Neuronal stem cell (in vitro differentiated cells): ENCODE measurements around the gene KRT27.

Source experiments
- DNase-seq: peaks from one replicate; pipeline ENCODE4 v3.0.0-alpha.2; 2013; ENCODE audit warnings: low spot score
- H2AFZ ChIP-seq: one replicate; pipeline ENCODE4 v1.6.1; 2013; ENCODE audit warnings: mild to moderate bottlenecking, low read length, inconsistent platforms
- H2AK5ac ChIP-seq: 2 replicates; pipeline ENCODE4 v1.6.1; 2013; ENCODE audit warnings: low read depth, mild to moderate bottlenecking, inconsistent platforms, low read length, moderate library complexity, mixed read lengths
- H2BK120ac ChIP-seq: 2 replicates; pipeline ENCODE4 v1.6.1; 2013; ENCODE audit warnings: low read depth, mild to moderate bottlenecking, inconsistent platforms, low read length, moderate library complexity, mixed read lengths
- H2BK12ac ChIP-seq: one replicate; pipeline ENCODE4 v1.6.1; 2013; ENCODE audit warnings: low read length, inconsistent platforms
- H2BK15ac ChIP-seq: 2 replicates; pipeline ENCODE4 v1.6.1; 2013; ENCODE audit warnings: mild to moderate bottlenecking, low read length, inconsistent platforms, mixed read lengths
- H2BK5ac ChIP-seq: one replicate; pipeline ENCODE4 v1.6.1; 2013; ENCODE audit warnings: inconsistent platforms, mild to moderate bottlenecking, low read length, moderate library complexity
- H3K14ac ChIP-seq: one replicate; pipeline ENCODE4 v1.6.1; 2013; ENCODE audit warnings: low read length, inconsistent platforms
- H3K18ac ChIP-seq: 2 replicates; pipeline ENCODE4 v1.6.1; 2013; ENCODE audit warnings: low read length, inconsistent platforms
- H3K23ac ChIP-seq: 2 replicates; pipeline ENCODE4 v1.6.1; 2013; ENCODE audit warnings: low read depth, mild to moderate bottlenecking, mixed read lengths, low read length, inconsistent platforms; ENCODE audit not compliant: poor library complexity
- H3K27ac ChIP-seq: replicated peaks from 3 replicates; pipeline ENCODE4 v1.5.1; 2013; ENCODE audit warnings: low read length, inconsistent platforms
- H3K27me3 ChIP-seq, 3 experiments: 2 replicates each; pipeline ENCODE4 v1.6.1; 2013; ENCODE audit warnings: low read length in 3 of 3, mild to moderate bottlenecking in 2 of 3, inconsistent platforms in 1 of 3, low read depth in 1 of 3, mixed read lengths in 1 of 3, moderate library complexity in 1 of 3; ENCODE audit not compliant: control insufficient read depth in 3 of 3, insufficient read depth in 3 of 3
- H3K36me3 ChIP-seq, 2 donors: replicated peaks in 1 of 2; 2 replicates each; pipeline ENCODE4 v1.6.1; 2013; ENCODE audit warnings: low read length in 2 of 2; ENCODE audit not compliant: control insufficient read depth in 2 of 2, insufficient read depth in 2 of 2
- H3K4ac ChIP-seq: 2 replicates; pipeline ENCODE4 v1.6.1; 2013; ENCODE audit warnings: inconsistent platforms, mild to moderate bottlenecking, low read length, moderate library complexity
- H3K4me1 ChIP-seq, 2 donors: 1 replicate in 1 of 2; 2 replicates in 1 of 2; pipeline ENCODE4 v1.6.1; 2013; ENCODE audit warnings: low read length in 2 of 2, low read depth in 1 of 2; ENCODE audit not compliant: control insufficient read depth in 2 of 2, insufficient read depth in 1 of 2
- H3K4me2 ChIP-seq: one replicate; pipeline ENCODE4 v1.6.1; 2013; ENCODE audit warnings: mild to moderate bottlenecking, low read length, inconsistent platforms; ENCODE audit not compliant: insufficient read depth, poor library complexity, severe bottlenecking
- H3K4me3 ChIP-seq, 2 donors: 2 replicates each; pipeline ENCODE4 v1.5.1; 2013; ENCODE audit warnings: low read length in 2 of 2, mild to moderate bottlenecking in 2 of 2, inconsistent platforms in 1 of 2, moderate library complexity in 1 of 2
- H3K79me1 ChIP-seq: one replicate; pipeline ENCODE4 v1.6.1; 2013; ENCODE audit warnings: low read depth, mild to moderate bottlenecking, inconsistent platforms, low read length, moderate library complexity
- H3K9ac ChIP-seq: one replicate; pipeline ENCODE4 v1.6.1; 2013; ENCODE audit warnings: mild to moderate bottlenecking, low read depth, low read length, inconsistent platforms; ENCODE audit not compliant: poor library complexity
- H3K9me3 ChIP-seq, 2 donors: replicated peaks in 1 of 2; 2 replicates each; pipeline versions ENCODE3 to v1.6.1; 2013; ENCODE audit warnings: low read length in 2 of 2, mild to moderate bottlenecking in 2 of 2, inconsistent platforms in 1 of 2, low read depth in 1 of 2, mixed read lengths in 1 of 2, moderate library complexity in 1 of 2; ENCODE audit not compliant: control insufficient read depth in 2 of 2, insufficient read depth in 1 of 2
- H4K8ac ChIP-seq: one replicate; pipeline ENCODE4 v1.6.1; 2013; ENCODE audit warnings: low read depth, mild to moderate bottlenecking, inconsistent platforms, low read length, moderate library complexity
- H4K91ac ChIP-seq: one replicate; pipeline ENCODE4 v1.6.1; 2013; ENCODE audit warnings: low read length, low read depth, mild to moderate bottlenecking, inconsistent platforms; ENCODE audit not compliant: poor library complexity
- WGBS, 2 donors: extraction: QIAGEN DNeasy Blood & Tissue Kit; methylation state at CpG; one replicate each; pipeline ENCODE4 v1.1.7; 2013; ENCODE audit warnings: missing lambda C conversion rate in 2 of 2, mixed read lengths in 1 of 2; ENCODE audit not compliant: insufficient read length in 2 of 2, insufficient replicate concordance in 1 of 2; ENCODE audit errors: extremely low coverage in 2 of 2; 5-methylcytosine and 5-hydroxymethylcytosine counted together

The KRT27 gene

GRCh38 chr17:40813804-40814203 is 31.5 kb upstream of the KRT27 start:
- Histone ChIP-seq H3K27ac (no peak overlapping the region), H4K91ac (no peak overlapping the region), H3K4me3 (no peak overlapping the region), H2AK5ac (no peak overlapping the region), H2BK120ac (no peak overlapping the region), H3K36me3 (peaks cover 4 to 14% of the 10 kb centered on the region in 2 donors), H3K9ac (no peak overlapping the region), H3K23ac (no peak overlapping the region), H3K9me3 (no peaks in the 10 kb centered on the region), H3K14ac (no peak overlapping the region), H2BK12ac (no peak overlapping the region), H3K4ac (no peak overlapping the region), H4K8ac (no peak overlapping the region), H3K79me1 (no peaks in the 10 kb centered on the region), H2BK15ac (no peak overlapping the region), H3K4me1 (no peaks in the 10 kb centered on the region), H3K27me3 (peaks cover 0 to 7% (median 2%) of the 10 kb centered on the region in 3 experiments), H3K4me2 (no peak overlapping the region), H2BK5ac (no peak overlapping the region), H2AFZ (no peak overlapping the region), H3K18ac (no peak overlapping the region)
- DNase-seq: no peak
- WGBS, 2 donors: no CpG with 5 or more reads among the region's 4 CpGs

GRCh38 chr17:40812639-40813038 is 30.3 kb upstream of the KRT27 start:
- no peaks in the 10 kb centered on the region for H3K9me3 ChIP-seq
- H3K18ac ChIP-seq: no peak overlapping the region
- peaks cover 4 to 12% of the 10 kb centered on the region in 2 donors for H3K36me3 ChIP-seq
- no peak overlapping the region for H2AFZ ChIP-seq
- H2BK120ac ChIP-seq: no peak overlapping the region
- no peak overlapping the region for H2AK5ac ChIP-seq
- peaks cover 0 to 15% (median 2%) of the 10 kb centered on the region in 3 experiments for H3K27me3 ChIP-seq
- no peak overlapping the region for H3K4me2 ChIP-seq
- H3K27ac ChIP-seq: no peak overlapping the region
- H3K4ac ChIP-seq: no peak overlapping the region
- H3K79me1 ChIP-seq: no peaks in the 10 kb centered on the region
- no CpG with 5 or more reads among the region's 3 CpGs for WGBS, 2 donors
- no peak overlapping the region for H4K8ac ChIP-seq
- no peak overlapping the region for H2BK5ac ChIP-seq
- H2BK15ac ChIP-seq: no peak overlapping the region
- no peak overlapping the region for H4K91ac ChIP-seq
- no peak for DNase-seq
- H3K4me1 ChIP-seq: no peaks in the 10 kb centered on the region
- no peak overlapping the region for H2BK12ac ChIP-seq
- no peak overlapping the region for H3K4me3 ChIP-seq
- H3K9ac ChIP-seq: no peak overlapping the region
- H3K23ac ChIP-seq: no peak overlapping the region
- H3K14ac ChIP-seq: no peak overlapping the region

- no peaks in the 10 kb centered on the region for H3K79me1 ChIP-seq
These were observed 28.1 kb upstream of the KRT27 start for GRCh38 chr17:40810494-40810893.

GRCh38 chr17:40809721-40810421 is 27.5 kb upstream of the KRT27 start:
- Histone ChIP-seq H3K4me1 (no peaks in the 10 kb centered on the region), H2AFZ (no peak overlapping the region), H3K9ac (no peak overlapping the region), H3K4me2 (no peak overlapping the region), H3K4ac (no peak overlapping the region), H3K18ac (no peak overlapping the region), H3K14ac (no peak overlapping the region), H3K4me3 (no peak overlapping the region), H4K8ac (no peak overlapping the region), H3K36me3 (no peaks in the 10 kb centered on the region), H3K27me3 (peaks cover 0 to 35% (median 2%) of the 10 kb centered on the region in 3 experiments), H4K91ac (no peak overlapping the region), H2BK120ac (no peak overlapping the region), H2BK15ac (no peak overlapping the region), H3K9me3 (no peaks in the 10 kb centered on the region), H2AK5ac (no peak overlapping the region), H3K79me1 (no peaks in the 10 kb centered on the region), H2BK12ac (no peak overlapping the region), H3K23ac (no peak overlapping the region), H3K27ac (no peak overlapping the region), H2BK5ac (no peak overlapping the region)
- WGBS, 2 donors: no CpG with 5 or more reads among the region's 2 CpGs
- no peak for DNase-seq

More at GRCh38 chr17:40810494-40810893, 28.1 kb upstream of the KRT27 start:
- H3K27ac ChIP-seq: no peak overlapping the region
- no peak for DNase-seq
- no peaks in the 10 kb centered on the region for H3K4me1 ChIP-seq
- no peaks in the 10 kb centered on the region for H3K36me3 ChIP-seq
- H2BK15ac ChIP-seq: no peak overlapping the region
- no peak overlapping the region for H2AK5ac ChIP-seq
- H3K4me2 ChIP-seq: no peak overlapping the region
- H4K8ac ChIP-seq: no peak overlapping the region
- no peaks in the 10 kb centered on the region for H3K9me3 ChIP-seq
- H3K9ac ChIP-seq: no peak overlapping the region
- H4K91ac ChIP-seq: no peak overlapping the region
- H2AFZ ChIP-seq: no peak overlapping the region
- H2BK5ac ChIP-seq: no peak overlapping the region
- no peak overlapping the region for H3K18ac ChIP-seq
- no peak overlapping the region for H2BK12ac ChIP-seq
- H2BK120ac ChIP-seq: no peak overlapping the region
- H3K4ac ChIP-seq: no peak overlapping the region
- H3K14ac ChIP-seq: no peak overlapping the region
- H3K4me3 ChIP-seq: no peak overlapping the region
- H3K23ac ChIP-seq: no peak overlapping the region
- peaks cover 0 to 35% (median 2%) of the 10 kb centered on the region in 3 experiments for H3K27me3 ChIP-seq
- WGBS, 2 donors: no CpG with 5 or more reads among the region's 6 CpGs
